GM12873 (cell line): Measurements from ENCODE around the gene ZNF787.

Experiments
- TF ChIP-seq, protein P1 (sequence below): IDR thresholded peaks from 2 replicates; pipeline ENCODE4 v1.5.1; 2012; ENCODE audit warnings: low read depth, mild to moderate bottlenecking, moderate library complexity, low read length, control low read depth; ENCODE audit not compliant: insufficient read depth; ENCODE audit errors: missing control alignments

ZNF787 gene

DNA sequence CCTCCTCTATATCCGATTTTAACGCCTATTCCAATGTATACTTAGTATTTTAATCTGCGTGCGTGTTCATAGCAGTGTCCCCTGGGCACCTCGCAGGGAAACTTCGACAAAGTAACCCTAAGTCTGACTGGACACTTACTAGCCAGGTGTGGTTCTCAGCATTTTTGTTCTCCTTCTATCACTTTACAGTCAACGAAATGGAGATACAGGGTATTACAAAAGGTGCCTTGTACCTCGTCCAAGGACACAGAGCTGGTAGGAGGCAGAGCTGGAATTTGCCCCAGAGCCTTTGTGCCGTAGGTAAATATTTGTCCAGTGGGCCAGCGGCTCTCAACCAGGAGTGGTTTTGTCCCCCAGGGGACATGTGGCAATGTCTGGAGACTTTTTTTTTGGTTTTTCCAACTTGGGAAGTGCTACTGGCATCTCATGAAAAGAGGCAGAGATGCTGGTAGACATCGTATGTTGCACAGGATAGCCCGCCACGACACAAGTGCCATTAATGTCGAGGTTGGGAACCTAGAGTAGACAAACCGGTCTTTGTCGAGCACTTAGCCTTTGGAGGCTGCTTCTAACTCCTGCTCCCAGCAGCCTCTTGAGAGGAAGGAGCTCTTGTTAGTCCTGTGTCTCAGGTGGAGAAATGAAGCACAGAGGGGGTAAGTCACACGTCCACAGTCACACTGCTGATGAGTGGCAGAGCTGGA lies 21.1 kb upstream of the ZNF787 start:
- TF ChIP-seq, protein P1, sequence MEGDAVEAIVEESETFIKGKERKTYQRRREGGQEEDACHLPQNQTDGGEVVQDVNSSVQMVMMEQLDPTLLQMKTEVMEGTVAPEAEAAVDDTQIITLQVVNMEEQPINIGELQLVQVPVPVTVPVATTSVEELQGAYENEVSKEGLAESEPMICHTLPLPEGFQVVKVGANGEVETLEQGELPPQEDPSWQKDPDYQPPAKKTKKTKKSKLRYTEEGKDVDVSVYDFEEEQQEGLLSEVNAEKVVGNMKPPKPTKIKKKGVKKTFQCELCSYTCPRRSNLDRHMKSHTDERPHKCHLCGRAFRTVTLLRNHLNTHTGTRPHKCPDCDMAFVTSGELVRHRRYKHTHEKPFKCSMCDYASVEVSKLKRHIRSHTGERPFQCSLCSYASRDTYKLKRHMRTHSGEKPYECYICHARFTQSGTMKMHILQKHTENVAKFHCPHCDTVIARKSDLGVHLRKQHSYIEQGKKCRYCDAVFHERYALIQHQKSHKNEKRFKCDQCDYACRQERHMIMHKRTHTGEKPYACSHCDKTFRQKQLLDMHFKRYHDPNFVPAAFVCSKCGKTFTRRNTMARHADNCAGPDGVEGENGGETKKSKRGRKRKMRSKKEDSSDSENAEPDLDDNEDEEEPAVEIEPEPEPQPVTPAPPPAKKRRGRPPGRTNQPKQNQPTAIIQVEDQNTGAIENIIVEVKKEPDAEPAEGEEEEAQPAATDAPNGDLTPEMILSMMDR, result no peak

DNA sequence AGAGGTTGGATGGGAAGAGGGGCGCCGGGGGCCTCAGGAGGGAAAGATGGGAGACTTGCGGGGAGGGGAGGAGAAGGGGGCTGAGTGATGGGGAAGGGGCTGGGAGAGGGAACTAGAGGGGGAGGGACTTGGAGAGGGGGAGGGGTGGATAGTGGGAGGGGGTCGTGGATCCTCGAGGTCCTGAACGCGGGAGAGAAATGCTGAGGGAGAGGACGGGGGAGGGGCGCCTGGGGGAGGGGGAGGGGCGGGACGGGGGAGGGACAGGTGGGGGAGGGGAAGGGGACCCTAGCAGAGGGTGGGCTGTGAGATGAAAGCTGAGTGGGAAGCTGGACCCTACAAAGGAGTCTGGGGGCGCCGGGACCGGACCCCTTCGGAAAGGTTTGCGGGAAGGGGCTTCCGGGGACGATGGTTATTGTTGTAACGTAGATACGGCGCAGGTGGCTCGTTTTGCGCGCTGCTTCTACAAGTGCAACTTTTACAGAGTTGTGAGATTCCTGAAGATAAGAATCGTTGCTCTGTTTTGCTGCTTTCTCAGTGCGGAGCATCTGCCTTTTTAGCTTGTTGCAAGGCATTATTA lies 20.4 kb upstream of the ZNF787 start:
- TF ChIP-seq, protein P1, result no peak

DNA sequence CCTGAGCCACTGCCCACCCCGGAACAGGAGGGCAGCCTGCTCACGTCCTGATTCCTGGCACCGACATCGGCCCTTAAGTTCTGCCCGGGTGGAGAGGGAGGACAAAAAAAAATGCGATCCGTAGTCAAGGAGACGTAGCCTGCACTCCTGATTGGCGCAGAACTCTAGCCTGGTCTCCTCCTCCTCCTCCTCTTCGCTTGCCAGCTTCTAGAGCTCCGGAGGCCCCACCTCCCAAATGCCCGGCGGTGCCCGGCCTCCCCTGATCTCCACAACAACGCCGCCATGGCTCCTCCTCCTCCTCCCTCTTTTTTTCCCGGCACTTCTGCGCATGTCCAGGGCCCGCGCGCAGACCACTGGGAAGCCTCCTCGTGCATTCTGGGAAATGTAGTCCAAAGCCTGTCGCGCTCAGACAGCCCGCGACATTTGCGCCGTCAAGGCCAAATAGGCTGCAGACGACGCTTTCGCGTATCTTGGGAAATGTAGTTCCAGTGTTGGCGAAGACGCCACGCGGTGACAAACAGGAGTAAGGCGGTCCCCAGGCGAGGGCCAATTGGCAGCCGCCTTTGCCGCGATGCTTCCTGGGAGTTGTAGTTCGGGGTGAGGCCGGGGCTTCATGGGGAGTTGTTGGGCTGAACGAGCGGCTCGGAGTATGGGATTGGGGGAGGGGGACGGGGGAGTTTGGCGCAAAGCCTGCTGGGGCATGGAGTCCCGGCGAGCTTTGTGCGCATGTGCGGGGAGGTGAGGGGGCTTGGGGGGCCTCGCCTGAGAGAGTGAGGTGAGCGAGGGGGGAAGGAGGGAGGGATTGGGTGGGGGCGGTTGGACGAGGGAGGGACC lies 19.7 kb upstream of the ZNF787 start, which contains the start of gene ZNF444:
ZNF444 (plus strand) TSS at position 705 of the 834 bp plus-strand sequence. CDS start 5,625 bp downstream, outside the sequence.
- TF ChIP-seq, protein P1, result no peak

DNA sequence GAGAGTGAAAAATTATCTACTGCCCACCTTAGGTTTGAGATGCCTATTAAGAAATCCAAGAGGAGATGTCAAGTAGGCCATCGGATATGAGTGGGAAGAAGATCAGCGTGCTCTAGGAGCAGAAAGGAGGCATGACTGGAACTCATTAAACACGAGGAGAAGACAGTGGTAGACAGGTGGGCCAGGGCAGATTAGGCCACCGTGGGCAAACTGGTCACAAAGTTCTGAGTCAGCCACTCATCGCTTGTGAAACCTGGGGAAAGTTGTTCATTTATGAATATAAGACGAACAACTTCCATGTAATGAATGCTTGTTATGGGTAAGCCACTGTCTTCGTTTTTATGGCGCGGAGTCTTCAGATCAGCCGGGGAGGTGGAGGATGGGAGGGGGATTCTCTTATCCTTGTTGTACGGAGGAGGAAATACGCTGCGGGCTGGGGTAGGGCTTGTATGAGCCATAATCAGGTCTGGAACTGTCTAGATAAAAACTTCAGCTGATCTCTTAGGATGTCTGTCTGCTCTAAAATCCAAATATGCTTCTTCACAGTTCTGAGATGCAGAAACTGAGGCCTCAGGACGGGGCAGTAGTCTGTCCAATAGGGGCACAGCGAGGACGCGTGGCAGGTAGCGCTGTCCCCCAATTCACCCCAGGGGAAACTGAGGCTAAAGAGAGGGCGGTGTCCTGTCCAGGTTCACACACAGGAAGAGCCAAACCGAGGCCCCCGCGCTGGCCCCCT lies 18.9 kb upstream of the ZNF787 start:
- TF ChIP-seq, protein P1, result no peak

DNA sequence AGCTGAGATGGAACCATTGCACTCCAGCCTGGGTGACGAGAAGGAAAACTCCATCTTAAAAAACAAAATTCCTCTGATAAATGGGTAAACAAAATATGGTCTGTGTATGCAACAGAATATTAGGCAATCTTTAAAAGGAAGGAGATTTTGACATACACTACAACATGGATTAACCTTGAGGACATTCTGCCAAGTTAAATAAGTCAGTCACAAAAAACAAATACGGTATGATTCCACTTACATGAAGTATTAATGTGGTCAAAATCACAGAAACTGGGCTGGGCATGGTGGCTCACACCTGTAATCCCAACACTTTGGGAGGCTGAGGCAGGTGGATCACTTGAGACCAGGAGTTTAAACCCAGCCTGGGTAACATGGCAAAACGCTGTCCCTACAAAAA lies 17.0 kb upstream of the ZNF787 start:
- TF ChIP-seq, protein P1, result no peak

DNA sequence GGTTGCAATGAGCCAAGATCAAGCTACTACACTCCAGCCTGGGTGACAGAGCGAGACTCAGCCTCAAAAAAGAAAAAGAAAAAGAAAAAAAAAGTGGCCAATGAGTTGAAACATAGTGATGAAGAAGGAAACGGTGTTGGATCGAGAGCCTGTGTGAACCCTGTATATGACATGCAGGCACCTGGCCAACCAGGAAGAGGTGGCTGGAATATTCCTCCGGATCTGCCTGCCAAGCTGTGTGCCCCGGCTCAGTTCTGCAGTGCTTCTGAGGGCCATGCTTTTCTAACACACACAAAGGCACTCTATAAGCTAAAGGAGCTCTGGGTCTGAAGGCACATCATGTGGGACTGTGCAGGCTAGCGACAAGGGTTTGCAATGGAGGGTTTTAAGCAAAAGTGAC lies 16.3 kb upstream of the ZNF787 start:
- TF ChIP-seq, protein P1, result no peak
